HCT116 (cell line): ENCODE results near the gene CREB3L4. TPM values are rescaled to one million over a fixed set of nuclear protein-coding genes. Genes with fewer than 3 reads are reported as not detected.

Experiments used
- ATAC-seq: fragments of 200-7000 bp; cut with Tn5 transposase; 2 replicates; pipeline ENCODE4 v1.9.1; 2020; ENCODE audit warnings: mild to moderate bottlenecking, moderate library complexity
- BruUV-seq: library from RNA; stranded (reverse); fragments of 400-500 nt; replicated peaks from 2 replicates; lab custom pipeline; 2021; lab: Mats Ljungman, UMichigan
- CTCF ChIA-PET: fragments of 300-600 bp; sonication (Branson Sonifier 250); formaldehyde crosslinking; loops from one replicate; lab custom pipeline; 2021; ENCODE audit warnings: antibody characterized with exemption; lab: Charles Lee
- POLR2A ChIA-PET: fragments of 300-600, 350-600 bp; sonication (Branson Sonifier 250); formaldehyde crosslinking; loops from one replicate; lab custom pipeline; 2021; ENCODE audit warnings: antibody characterized with exemption; lab: Charles Lee
- RAD21 ChIA-PET, 2 experiments: fragments of 300-600 bp; sonication (Branson Sonifier 250); formaldehyde crosslinking; loops; one replicate each; lab custom pipeline; 2023; ENCODE audit warnings: low total read pairs in 2 of 2; ENCODE audit not compliant: uncharacterized antibody in 2 of 2, unreplicated experiment in 2 of 2, low non-redundant PET in 1 of 2; lab: Charles Lee
- DNase-seq: peaks from one replicate; pipeline ENCODE4 v3.0.0-alpha.2; 2010; ENCODE audit warnings: low read depth, low spot score
- H2AFZ ChIP-seq: fragments of 200-600 bp; shearing (Covaris generic), sonication (generic); 2 replicates; pipeline ENCODE4 v1.6.1; 2017; ENCODE audit warnings: low read depth, mixed run types, mixed read lengths, antibody characterized with exemption, low read length; ENCODE audit not compliant: poor library complexity, severe bottlenecking
- H3K27ac ChIP-seq: 2 replicates; pipeline ENCODE4 v1.5.1; 2012; ENCODE audit warnings: low read depth, low read length
- H3K27me3 ChIP-seq: fragments of 200-600 bp; sonication (generic); 2 replicates; pipeline ENCODE4 v1.6.1; 2016; ENCODE audit warnings: mixed run types, low read length, mixed read lengths; ENCODE audit not compliant: insufficient read depth
- H3K36me3 ChIP-seq, 2 experiments: fragments of 200-500 bp in 1 of 2; fragments of 200-600 bp in 1 of 2; sonication (Bioruptor generic) in 1 of 2; sonication (generic) in 1 of 2; 2 replicates each; pipeline versions ENCODE4 v1.5.1 to v1.6.1; 2014 to 2016; ENCODE audit warnings: low read length in 2 of 2, inconsistent platforms in 1 of 2, mixed read lengths in 1 of 2, mixed run types in 1 of 2; ENCODE audit not compliant: insufficient read depth in 2 of 2, control insufficient read depth in 1 of 2
- H3K4me1 ChIP-seq, 2 experiments: fragments of 200-600 bp in 1 of 2; sonication (generic) in 1 of 2; 2 replicates each; pipeline versions ENCODE4 v1.5.1 to v1.6.1; 2012 to 2017; ENCODE audit warnings: low read length in 2 of 2, inconsistent platforms in 1 of 2, mild to moderate bottlenecking in 1 of 2, mixed read lengths in 1 of 2, mixed run types in 1 of 2, moderate library complexity in 1 of 2; ENCODE audit not compliant: insufficient read depth in 2 of 2, control insufficient read depth in 1 of 2
- H3K4me2 ChIP-seq: fragments of 200-600 bp; sonication (generic); 2 replicates; pipeline ENCODE4 v1.6.1; 2017; ENCODE audit warnings: mixed run types, low read length, mixed read lengths
- H3K4me3 ChIP-seq, 2 experiments: fragments of 200-600 bp in 1 of 2; sonication (generic) in 1 of 2; replicated peaks in 1 of 2; 2 replicates each; pipeline ENCODE4 v1.5.1; 2011 to 2016; ENCODE audit warnings: low read length in 2 of 2, control low read depth in 1 of 2, low read depth in 1 of 2, mild to moderate bottlenecking in 1 of 2, mixed read lengths in 1 of 2, mixed run types in 1 of 2
- H3K79me2 ChIP-seq: fragments of 200-600 bp; sonication (generic); 2 replicates; pipeline ENCODE4 v1.6.1; 2017; ENCODE audit warnings: mild to moderate bottlenecking, mixed run types, low read length, moderate library complexity, mixed read lengths; ENCODE audit not compliant: insufficient read depth
- H3K9ac ChIP-seq: fragments of 200-600 bp; sonication (generic); 2 replicates; pipeline ENCODE4 v1.6.1; 2016; ENCODE audit warnings: low read length, mixed read lengths
- H3K9me2 ChIP-seq: fragments of 200-600 bp; sonication (generic), shearing (Covaris generic); 2 replicates; pipeline ENCODE4 v1.6.1; 2017; ENCODE audit warnings: mixed run types, mild to moderate bottlenecking, moderate library complexity; ENCODE audit not compliant: insufficient read depth
- H3K9me3 ChIP-seq, 2 experiments: fragments of 200-500 bp in 1 of 2; fragments of 200-600 bp in 1 of 2; sonication (Bioruptor generic) in 1 of 2; sonication (generic) in 1 of 2; 2 replicates each; pipeline ENCODE4 v1.6.1; 2014 to 2017; ENCODE audit warnings: low read length in 2 of 2, mixed read lengths in 2 of 2, inconsistent platforms in 1 of 2, low read depth in 1 of 2, mild to moderate bottlenecking in 1 of 2, mixed run types in 1 of 2, moderate library complexity in 1 of 2; ENCODE audit not compliant: control insufficient read depth in 1 of 2, insufficient read depth in 1 of 2
- H4K20me1 ChIP-seq: fragments of 200-600 bp; sonication (generic), shearing (Covaris generic); 2 replicates; pipeline ENCODE4 v1.6.1; 2017; ENCODE audit warnings: mixed run types, mild to moderate bottlenecking, moderate library complexity; ENCODE audit not compliant: insufficient read depth
- CBX3 ChIP-seq: IDR thresholded peaks from 2 replicates; pipeline ENCODE4 v1.6.1; 2012; ENCODE audit warnings: low read depth
- CEBPB ChIP-seq: IDR thresholded peaks from 2 replicates; pipeline ENCODE4 v1.6.1; 2012; ENCODE audit warnings: low read depth
- CTCF ChIP-seq, 3 experiments: fragments of 200-600 bp in 1 of 3; sonication (generic) in 1 of 3; IDR thresholded peaks in 2 of 3; conservative IDR thresholded peaks in 1 of 3; 2 replicates each; pipeline ENCODE4 v1.5.1; 2012 to 2017; ENCODE audit warnings: low read depth in 2 of 3, low read length in 2 of 3, antibody characterized with exemption in 1 of 3, borderline replicate concordance in 1 of 3, control low read depth in 1 of 3, mild to moderate bottlenecking in 1 of 3, mixed read lengths in 1 of 3, mixed run types in 1 of 3, moderate library complexity in 1 of 3; ENCODE audit not compliant: insufficient read depth in 1 of 3
- EZH2 ChIP-seq: fragments of 200-600 bp; sonication (generic); IDR thresholded peaks from 2 replicates; pipeline ENCODE4 v1.6.1; 2017; ENCODE audit warnings: antibody characterized with exemption, mixed run types
- EZH2phosphoT487 ChIP-seq: fragments of 200-600 bp; IDR thresholded peaks from 2 replicates; pipeline ENCODE4 v1.6.1; 2018; ENCODE audit warnings: antibody characterized with exemption, borderline replicate concordance
- JUND ChIP-seq: IDR thresholded peaks from 2 replicates; pipeline ENCODE4 v1.6.1; 2012
- POLR2A ChIP-seq: IDR thresholded peaks from 2 replicates; pipeline ENCODE4 v1.7.0; 2011; ENCODE audit warnings: borderline replicate concordance; ENCODE audit not compliant: insufficient read depth, insufficient read length; ENCODE audit errors: extremely low read depth
- POLR2AphosphoS5 ChIP-seq: IDR thresholded peaks from 2 replicates; pipeline ENCODE4 v1.6.1; 2011; ENCODE audit warnings: mild to moderate bottlenecking, low read depth, low read length, moderate library complexity
- SIN3A ChIP-seq: IDR thresholded peaks from 2 replicates; pipeline ENCODE4 v1.6.1; 2012; ENCODE audit warnings: low read depth
- SP1 ChIP-seq: IDR thresholded peaks from 2 replicates; pipeline ENCODE4 v1.6.1; 2012; ENCODE audit warnings: low read depth
- TCF7L2 ChIP-seq: IDR thresholded peaks from 2 replicates; pipeline ENCODE4 v1.7.0; 2011; ENCODE audit warnings: borderline replicate concordance, inconsistent platforms; ENCODE audit not compliant: insufficient read depth, insufficient read length; ENCODE audit errors: extremely low read depth
- ZNF274 ChIP-seq: fragments of 200-500 bp; sonication (Bioruptor generic); IDR thresholded peaks from 2 replicates; pipeline ENCODE4 v1.6.1; 2014; ENCODE audit warnings: mild to moderate bottlenecking, low read depth, low read length, inconsistent platforms
- intact Hi-C: fragments of 100-400 bp; cut with micrococcal nuclease; formaldehyde crosslinking; loops from 2 replicates; pipeline ENCODE4 v1.10.0; 2022
- total RNA-seq: library from RNA; stranded (reverse); gene quantifications from one replicate; pipeline ENCODE4 v1.2.1, GENCODE V29; 2021; ENCODE audit not compliant: unreplicated experiment

CREB3L4 gene
- total RNA-seq, 1 experiment from 2014 or later, result 15.3 TPM

- no peaks in the 10 kb centered on the region for H3K9me2 ChIP-seq
- BruUV-seq, result no TSS peak
These were observed 2.6 kb downstream of the CREB3L4 start for GRCh38 chr1:153970346-153970745.

More at GRCh38 chr1:153970346-153970745, 2.6 kb downstream of the CREB3L4 start:
- TF ChIP-seq JUND, result no peak
- TF ChIP-seq EZH2, result no peak
- TF ChIP-seq POLR2AphosphoS5, result no peak
- no peak for TF ChIP-seq CEBPB
- TF ChIP-seq ZNF274, result no peak
- no peak for TF ChIP-seq SIN3A
- TF ChIP-seq SP1, result no peak
- TF ChIP-seq TCF7L2, result no peak
- TF ChIP-seq CBX3, result no peak
- TF ChIP-seq CTCF (IDR thresholded peaks at IDR 0.05 in 2 of 3, conservative IDR thresholded peaks at IDR 0.05 in 1 of 3; ENCODE audit: borderline replicate concordance in 1 of 3, insufficient read depth in 1 of 3, low read depth in 2 of 3, low read length in 2 of 3), result no peak
- TF ChIP-seq EZH2phosphoT487, result no peak
- no peak for TF ChIP-seq POLR2A
- H3K4me1 ChIP-seq, result peaks cover 11 to 27% of the 10 kb centered on the region in 2 experiments
- intact Hi-C loops, result no loop called here
- ChIA-PET CTCF (no interaction called here), POLR2A (no interaction called here), RAD21 (no interaction called here)
- no peak for DNase-seq
- no peaks in the 10 kb centered on the region for H4K20me1 ChIP-seq
- peaks cover 8% of the 10 kb centered on the region; the same call in 1 of the 2 replicates for H3K79me2 ChIP-seq
- no peaks in the 10 kb centered on the region for H3K9me3 ChIP-seq
- no peaks in the 10 kb centered on the region for H3K27me3 ChIP-seq
- H3K9ac ChIP-seq, result no peak overlapping the region
- no peak for ATAC-seq
- H2AFZ ChIP-seq, result no peak overlapping the region
- H3K4me2 ChIP-seq, result no peak overlapping the region
- H3K27ac ChIP-seq, result no peak overlapping the region
- peaks cover 7 to 17% of the 10 kb centered on the region in 2 experiments; a peak in 2 of 4 replicates for H3K36me3 ChIP-seq
- H3K4me3 ChIP-seq, result no peak overlapping the region
